ENCODE results near the gene MLX. TPM values are rescaled to one million over a fixed set of nuclear protein-coding genes. Genes with fewer than 3 reads are reported as not detected.

MLX gene
- total RNA-seq, 3 donors from 2014 or later (not counting 1 experiment from before 2014, with no cell fraction given) = 38.9 to 58.2 (median 42.6) TPM

GRCh38 chr17:42529061-42529460 is 37.8 kb upstream of the MLX start:
- no peak overlapping the region for H3K27ac ChIP-seq (ENCODE audit: low read length)
- no peak for TF ChIP-seq CTCF (IDR thresholded peaks at IDR 0.05)
- DNase-seq (no peak), ATAC-seq (no peak)
- Mint-ChIP-seq H3K4me3 (peak overlapping the region; percentile 25), H3K36me3 (no peaks in the 10 kb centered on the region), H3K9me3 (no peaks in the 10 kb centered on the region), H3K27ac (peak overlapping the region in 1 of 2 donors; percentile 86), H3K27me3 (ENCODE audit: low read depth in 2 of 2) (no peaks in the 10 kb centered on the region), H3K4me1 (peaks cover 29 to 48% of the 10 kb centered on the region in 2 donors)
- H3K4me3 ChIP-seq (ENCODE audit: low read length) = no peak overlapping the region
- peaks cover 43% of the 10 kb centered on the region for H3K4me1 ChIP-seq (ENCODE audit: control insufficient read depth, insufficient read depth, low read length)
- no peaks in the 10 kb centered on the region for H3K27me3 ChIP-seq (ENCODE audit: control insufficient read depth, insufficient read depth, low read length)
- WGBS (ENCODE audit: insufficient coverage) = 38% methylated on average over 3 of the region's 3 CpGs
- H3K9me3 ChIP-seq (ENCODE audit: control insufficient read depth, insufficient read depth, low read length) = no peaks in the 10 kb centered on the region
- H3K36me3 ChIP-seq (ENCODE audit: control insufficient read depth, insufficient read depth, low read length) = no peaks in the 10 kb centered on the region
- intact Hi-C loops (cut with micrococcal nuclease) = no loop called here

- peaks cover 51% of the 10 kb centered on the region for H3K4me1 ChIP-seq (ENCODE audit: control insufficient read depth, insufficient read depth, low read length)
- peak overlapping the region; percentile 80 to 86 for H3K27ac Mint-ChIP-seq
- DNase-seq (no peak), ATAC-seq (no peak)
- no peaks in the 10 kb centered on the region for H3K9me3 ChIP-seq (ENCODE audit: control insufficient read depth, insufficient read depth, low read length)
- TF ChIP-seq CTCF (IDR thresholded peaks at IDR 0.05) = no peak
- H3K9me3 Mint-ChIP-seq = no peaks in the 10 kb centered on the region
- WGBS (ENCODE audit: insufficient coverage) = 86% methylated on average over 1 of the region's 2 CpGs
- intact Hi-C loops (cut with micrococcal nuclease) = loop anchor here (2.0 kb wide), 1 partner anchor 46 kb away; no protein-coding TSS in a partner anchor
- H3K4me3 ChIP-seq (ENCODE audit: low read length) = no peak overlapping the region
- H3K27me3 ChIP-seq (ENCODE audit: control insufficient read depth, insufficient read depth, low read length) = no peaks in the 10 kb centered on the region
- no peaks in the 10 kb centered on the region for H3K27me3 Mint-ChIP-seq (ENCODE audit: low read depth in 2 of 2)
- H3K36me3 Mint-ChIP-seq = no peaks in the 10 kb centered on the region
- H3K4me1 Mint-ChIP-seq = peaks cover 35 to 51% of the 10 kb centered on the region in 2 donors
- no peak overlapping the region for H3K27ac ChIP-seq (ENCODE audit: low read length)
- H3K4me3 Mint-ChIP-seq = peak overlapping the region; percentile 85
- H3K36me3 ChIP-seq (ENCODE audit: control insufficient read depth, insufficient read depth, low read length) = no peaks in the 10 kb centered on the region
Measured at GRCh38 chr17:42530952-42531454, 35.9 kb upstream of the MLX start.

- Mint-ChIP-seq H3K27me3 (ENCODE audit: low read depth in 2 of 2) (no peaks in the 10 kb centered on the region), H3K4me3 (peak overlapping the region; percentile 85), H3K9me3 (no peaks in the 10 kb centered on the region), H3K36me3 (no peaks in the 10 kb centered on the region), H3K27ac (peak overlapping the region; percentile 80 to 86), H3K4me1 (peaks cover 35 to 55% of the 10 kb centered on the region in 2 donors)
- Histone ChIP-seq H3K4me3 (ENCODE audit: low read length) (peak overlapping the region; percentile 33), H3K9me3 (ENCODE audit: control insufficient read depth, insufficient read depth, low read length) (no peaks in the 10 kb centered on the region), H3K36me3 (ENCODE audit: control insufficient read depth, insufficient read depth, low read length) (no peaks in the 10 kb centered on the region), H3K27me3 (ENCODE audit: control insufficient read depth, insufficient read depth, low read length) (no peaks in the 10 kb centered on the region), H3K27ac (ENCODE audit: low read length) (peak overlapping the region; percentile 49), H3K4me1 (ENCODE audit: control insufficient read depth, insufficient read depth, low read length) (peaks cover 54% of the 10 kb centered on the region)
- 12% methylated on average over 60 of the region's 60 CpGs for WGBS (ENCODE audit: insufficient coverage)
- ATAC-seq (peak; percentile 27 to 49 (median 45)), DNase-seq (peak; percentile 48 to 74)
- TF ChIP-seq CTCF (IDR thresholded peaks at IDR 0.05) = peak; percentile 19
- intact Hi-C loops (cut with micrococcal nuclease) = loop anchor here (2.0 kb wide), 1 partner anchor 47 kb away; no protein-coding TSS in a partner anchor
Measured at GRCh38 chr17:42531455-42532354, 35.2 kb upstream of the MLX start.

Measured in natural killer cell (primary cell).